ENCODE measurements around the gene CYP4X1.
"Not testable (repeated sequence)": the region's sequence is repeated elsewhere in the genome, so short reads cannot be mapped to it uniquely, and the experiment has no call there.

The CYP4X1 gene

GRCh38 chr1:47089356-47089755 lies 65.9 kb downstream of the CYP4X1 start:
- DNase-seq: peak; percentile 12

GRCh38 chr1:47091476-47091875 lies 68.0 kb downstream of the CYP4X1 start:
- DNase-seq: not testable (repeated sequence)
